SU-DHL-6 (cell line): ENCODE data around the gene BSND.

Source experiments
- EZH2phosphoT487 ChIP-seq: fragments of 200-600 bp; sonication (generic), shearing (Covaris generic); conservative IDR thresholded peaks from 2 replicates; pipeline ENCODE4 v1.6.1; 2018; ENCODE audit warnings: mild to moderate bottlenecking, antibody characterized with exemption, low read length, moderate library complexity, mixed read lengths
- TF ChIP-seq, protein P1 (sequence below): fragments of 200-600 bp; sonication (generic); IDR thresholded peaks from one replicate; pipeline ENCODE4 v1.5.1; 2017; ENCODE audit warnings: antibody characterized with exemption, mild to moderate bottlenecking, low read length, moderate library complexity; ENCODE audit not compliant: insufficient read depth, poor library complexity, severe bottlenecking

DNA sequence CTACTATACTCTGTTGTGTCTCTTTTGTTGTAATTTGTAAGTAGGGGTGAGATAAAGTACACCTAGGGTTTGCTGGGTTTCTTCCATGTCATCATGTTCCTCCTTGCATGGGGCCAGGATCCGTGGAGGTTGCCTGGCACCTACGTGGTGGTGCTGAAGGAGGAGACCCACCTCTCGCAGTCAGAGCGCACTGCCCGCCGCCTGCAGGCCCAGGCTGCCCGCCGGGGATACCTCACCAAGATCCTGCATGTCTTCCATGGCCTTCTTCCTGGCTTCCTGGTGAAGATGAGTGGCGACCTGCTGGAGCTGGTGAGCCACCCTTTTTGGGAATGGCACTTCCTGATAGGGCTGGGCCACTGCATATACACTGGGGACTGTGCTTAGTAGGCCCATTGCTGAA, 45.0 kb downstream of the BSND start:
- TF ChIP-seq, protein P1, sequence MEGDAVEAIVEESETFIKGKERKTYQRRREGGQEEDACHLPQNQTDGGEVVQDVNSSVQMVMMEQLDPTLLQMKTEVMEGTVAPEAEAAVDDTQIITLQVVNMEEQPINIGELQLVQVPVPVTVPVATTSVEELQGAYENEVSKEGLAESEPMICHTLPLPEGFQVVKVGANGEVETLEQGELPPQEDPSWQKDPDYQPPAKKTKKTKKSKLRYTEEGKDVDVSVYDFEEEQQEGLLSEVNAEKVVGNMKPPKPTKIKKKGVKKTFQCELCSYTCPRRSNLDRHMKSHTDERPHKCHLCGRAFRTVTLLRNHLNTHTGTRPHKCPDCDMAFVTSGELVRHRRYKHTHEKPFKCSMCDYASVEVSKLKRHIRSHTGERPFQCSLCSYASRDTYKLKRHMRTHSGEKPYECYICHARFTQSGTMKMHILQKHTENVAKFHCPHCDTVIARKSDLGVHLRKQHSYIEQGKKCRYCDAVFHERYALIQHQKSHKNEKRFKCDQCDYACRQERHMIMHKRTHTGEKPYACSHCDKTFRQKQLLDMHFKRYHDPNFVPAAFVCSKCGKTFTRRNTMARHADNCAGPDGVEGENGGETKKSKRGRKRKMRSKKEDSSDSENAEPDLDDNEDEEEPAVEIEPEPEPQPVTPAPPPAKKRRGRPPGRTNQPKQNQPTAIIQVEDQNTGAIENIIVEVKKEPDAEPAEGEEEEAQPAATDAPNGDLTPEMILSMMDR, result no peak
- TF ChIP-seq EZH2phosphoT487, result no peak
